ENCODE data around the gene PNPLA1. TPM values are rescaled to one million over a fixed set of nuclear protein-coding genes. Genes with fewer than 3 reads are reported as not detected.

Gene PNPLA1
- total RNA-seq, 1 donor from 2014 or later: not detected

- DNase-seq (ENCODE audit: low spot score in 2 of 2): no peak
- H3K36me3 ChIP-seq: no peaks in the 10 kb centered on the region
- H3K4me3 ChIP-seq: no peak overlapping the region
- H3K4me1 ChIP-seq: no peaks in the 10 kb centered on the region
- H3K27me3 ChIP-seq: no peaks in the 10 kb centered on the region
- TF ChIP-seq CTCF (IDR thresholded peaks at IDR 0.05): no peak
- no peaks in the 10 kb centered on the region for H3K9me3 ChIP-seq
- H3K27ac ChIP-seq: no peak overlapping the region
- intact Hi-C loops (cut with DNase I): no loop called here
These were observed 21.1 kb downstream of the PNPLA1 start for GRCh38 chr6:36290668-36291620.

GRCh38 chr6:36292170-36292569 lies 22.3 kb downstream of the PNPLA1 start:
- Histone ChIP-seq H3K27ac (no peak overlapping the region), H3K36me3 (no peaks in the 10 kb centered on the region), H3K27me3 (no peaks in the 10 kb centered on the region), H3K4me3 (no peak overlapping the region), H3K9me3 (no peaks in the 10 kb centered on the region), H3K4me1 (no peaks in the 10 kb centered on the region)
- DNase-seq (ENCODE audit: low spot score in 2 of 2): no peak
- no peak for TF ChIP-seq CTCF (IDR thresholded peaks at IDR 0.05)
- intact Hi-C loops (cut with DNase I): no loop called here

- no peak overlapping the region for H3K4me3 ChIP-seq
- no peaks in the 10 kb centered on the region for H3K36me3 ChIP-seq
- H3K27ac ChIP-seq: no peak overlapping the region
- H3K4me1 ChIP-seq: peaks cover under 1 to 1% of the 10 kb centered on the region in 2 donors
- no peak for TF ChIP-seq CTCF (IDR thresholded peaks at IDR 0.05)
- intact Hi-C loops (cut with DNase I): no loop called here
- no peak for DNase-seq (ENCODE audit: low spot score in 2 of 2)
- H3K27me3 ChIP-seq: no peaks in the 10 kb centered on the region
- no peaks in the 10 kb centered on the region for H3K9me3 ChIP-seq
These were observed 26.4 kb downstream of the PNPLA1 start for GRCh38 chr6:36296240-36296639.

- intact Hi-C loops (cut with DNase I): no loop called here
- no peak for DNase-seq (ENCODE audit: low spot score in 2 of 2)
- H3K4me3 ChIP-seq: no peak overlapping the region
- H3K27me3 ChIP-seq: no peaks in the 10 kb centered on the region
- TF ChIP-seq CTCF (IDR thresholded peaks at IDR 0.05): no peak
- H3K9me3 ChIP-seq: no peaks in the 10 kb centered on the region
- H3K27ac ChIP-seq: no peak overlapping the region
- H3K4me1 ChIP-seq: peaks cover 5 to 6% of the 10 kb centered on the region in 2 donors
- no peaks in the 10 kb centered on the region for H3K36me3 ChIP-seq
These were observed 27.2 kb downstream of the PNPLA1 start for GRCh38 chr6:36297051-36297450.

- Histone ChIP-seq H3K9me3 (no peaks in the 10 kb centered on the region), H3K27ac (no peak overlapping the region), H3K27me3 (no peaks in the 10 kb centered on the region), H3K36me3 (no peaks in the 10 kb centered on the region), H3K4me3 (no peak overlapping the region), H3K4me1 (peaks cover 9 to 10% of the 10 kb centered on the region in 2 donors)
- no peak for TF ChIP-seq CTCF (IDR thresholded peaks at IDR 0.05)
- no peak for DNase-seq (ENCODE audit: low spot score in 2 of 2)
- intact Hi-C loops (cut with DNase I): no loop called here
These were observed 27.7 kb downstream of the PNPLA1 start for GRCh38 chr6:36297511-36297910.
